ENCODE results near the gene TFIP11. TPM values are rescaled to one million over a fixed set of nuclear protein-coding genes. Genes with fewer than 3 reads are reported as not detected.

The TFIP11 gene
- total and polyA plus RNA-seq, 7 experiments from 2014 or later = 25.8 to 107 (median 67.9) TPM

- no peak for ATAC-seq
- Mint-ChIP-seq H3K9me3 (no peaks in the 10 kb centered on the region), H3K27ac (no peak overlapping the region), H3K4me3 (no peak overlapping the region), H3K36me3 (peaks cover 4 to 49% (median 21%) of the 10 kb centered on the region in 5 donors), H3K4me1 (peaks cover 0 to 4% (median 0%) of the 10 kb centered on the region in 7 donors), H3K27me3 (no peaks in the 10 kb centered on the region)
- Histone ChIP-seq H3K27me3 (ENCODE audit: control insufficient read depth in 2 of 2, insufficient read depth in 2 of 2, low read length in 2 of 2) (no peaks in the 10 kb centered on the region), H3K9me3 (ENCODE audit: control insufficient read depth in 2 of 3, low read length in 3 of 3) (no peaks in the 10 kb centered on the region), H3K4me1 (ENCODE audit: control insufficient read depth in 2 of 2, insufficient read depth in 2 of 2, low read length in 2 of 2) (no peaks in the 10 kb centered on the region), H3K27ac (ENCODE audit: low read depth, low read length) (no peak overlapping the region), H3K4me3 (ENCODE audit: low read length) (no peak overlapping the region), H3K36me3 (ENCODE audit: control insufficient read depth in 2 of 3, insufficient read depth in 3 of 3, low read length in 3 of 3) (peaks cover 3 to 56% (median 23%) of the 10 kb centered on the region in 3 experiments)
- no peak for DNase-seq
- intact Hi-C loops (cut with micrococcal nuclease) = no loop called here
- ChIA-PET POLR2A (no interaction called here), CTCF (interaction anchor here (0.5 kb wide), 1 partner anchor 116 kb away, joined by 3 read pairs; no protein-coding TSS in a partner anchor)
These were observed 14.9 kb upstream of the TFIP11 start for GRCh38 chr22:26527167-26527566.

GRCh38 chr22:26525946-26526564 lies 13.8 kb upstream of the TFIP11 start:
- Histone ChIP-seq H3K27me3 (ENCODE audit: control insufficient read depth in 2 of 2, insufficient read depth in 2 of 2, low read length in 2 of 2) (no peaks in the 10 kb centered on the region), H3K27ac (ENCODE audit: low read depth, low read length) (no peak overlapping the region), H3K4me3 (ENCODE audit: low read length) (no peak overlapping the region), H3K9me3 (ENCODE audit: control insufficient read depth in 2 of 3, low read length in 3 of 3) (no peaks in the 10 kb centered on the region), H3K36me3 (ENCODE audit: control insufficient read depth in 2 of 3, insufficient read depth in 3 of 3, low read length in 3 of 3) (peaks cover 3 to 45% (median 23%) of the 10 kb centered on the region in 3 experiments), H3K4me1 (ENCODE audit: control insufficient read depth in 2 of 2, insufficient read depth in 2 of 2, low read length in 2 of 2) (no peaks in the 10 kb centered on the region)
- intact Hi-C loops (cut with micrococcal nuclease) = no loop called here
- CTCF ChIA-PET = no interaction called here
- peaks cover 0 to 4% (median 0%) of the 10 kb centered on the region in 7 donors for H3K4me1 Mint-ChIP-seq
- H3K27me3 Mint-ChIP-seq = no peaks in the 10 kb centered on the region
- H3K9me3 Mint-ChIP-seq = no peaks in the 10 kb centered on the region
- H3K27ac Mint-ChIP-seq = peak overlapping the region in 1 of 9 donors; percentile 51
- ATAC-seq (no peak), DNase-seq (no peak)
- H3K36me3 Mint-ChIP-seq = peaks cover 2 to 40% (median 19%) of the 10 kb centered on the region in 5 donors
- H3K4me3 Mint-ChIP-seq = no peak overlapping the region
- POLR2A ChIA-PET = no interaction called here

GRCh38 chr22:26524870-26525269 lies 12.6 kb upstream of the TFIP11 start:
- H3K9me3 ChIP-seq (ENCODE audit: control insufficient read depth in 2 of 3, low read length in 3 of 3) = no peaks in the 10 kb centered on the region
- H3K36me3 ChIP-seq (ENCODE audit: control insufficient read depth in 2 of 3, insufficient read depth in 3 of 3, low read length in 3 of 3) = peaks cover 3 to 35% (median 23%) of the 10 kb centered on the region in 3 experiments
- no peak overlapping the region for H3K4me3 ChIP-seq (ENCODE audit: low read length)
- ChIA-PET POLR2A (no interaction called here), CTCF (no interaction called here)
- no peak overlapping the region for H3K4me3 Mint-ChIP-seq
- H3K27ac Mint-ChIP-seq = no peak overlapping the region
- no peak overlapping the region for H3K27ac ChIP-seq (ENCODE audit: low read depth, low read length)
- H3K36me3 Mint-ChIP-seq = peaks cover 0 to 34% (median 12%) of the 10 kb centered on the region in 5 donors
- peaks cover 0 to 4% (median 0%) of the 10 kb centered on the region in 7 donors for H3K4me1 Mint-ChIP-seq
- H3K27me3 ChIP-seq (ENCODE audit: control insufficient read depth in 2 of 2, insufficient read depth in 2 of 2, low read length in 2 of 2) = no peaks in the 10 kb centered on the region
- intact Hi-C loops (cut with micrococcal nuclease) = no loop called here
- no peak for ATAC-seq
- no peak for DNase-seq
- no peaks in the 10 kb centered on the region for H3K27me3 Mint-ChIP-seq
- no peaks in the 10 kb centered on the region for H3K9me3 Mint-ChIP-seq
- no peaks in the 10 kb centered on the region for H3K4me1 ChIP-seq (ENCODE audit: control insufficient read depth in 2 of 2, insufficient read depth in 2 of 2, low read length in 2 of 2)

- Mint-ChIP-seq H3K9me3 (no peaks in the 10 kb centered on the region), H3K4me3 (no peak overlapping the region), H3K4me1 (peaks cover 0 to 1% (median 0%) of the 10 kb centered on the region in 7 donors), H3K27me3 (no peaks in the 10 kb centered on the region), H3K27ac (no peak overlapping the region), H3K36me3 (peaks cover 0 to 23% (median 10%) of the 10 kb centered on the region in 5 donors)
- Histone ChIP-seq H3K4me3 (ENCODE audit: low read length) (no peak overlapping the region), H3K9me3 (ENCODE audit: control insufficient read depth in 2 of 3, low read length in 3 of 3) (no peaks in the 10 kb centered on the region), H3K36me3 (ENCODE audit: control insufficient read depth in 2 of 3, insufficient read depth in 3 of 3, low read length in 3 of 3) (peaks cover 0 to 25% (median 17%) of the 10 kb centered on the region in 3 experiments), H3K4me1 (ENCODE audit: control insufficient read depth in 2 of 2, insufficient read depth in 2 of 2, low read length in 2 of 2) (no peaks in the 10 kb centered on the region), H3K27ac (ENCODE audit: low read depth, low read length) (no peak overlapping the region), H3K27me3 (ENCODE audit: control insufficient read depth in 2 of 2, insufficient read depth in 2 of 2, low read length in 2 of 2) (no peaks in the 10 kb centered on the region)
- POLR2A ChIA-PET = interaction anchor here (0.9 to 2.0 kb wide), 2 partner anchors 10 to 44 kb away, joined by 3 to 8 read pairs; partner anchors contain the start of gene TFIP11
- CTCF ChIA-PET = no interaction called here
- DNase-seq (no peak), ATAC-seq (no peak)
- intact Hi-C loops (cut with micrococcal nuclease) = no loop called here
These were observed 10.3 kb upstream of the TFIP11 start for GRCh38 chr22:26522592-26522991.

GRCh38 chr22:26522012-26522411 lies 9.7 kb upstream of the TFIP11 start:
- peaks cover 0 to 19% (median 7%) of the 10 kb centered on the region in 5 donors for H3K36me3 Mint-ChIP-seq

GRCh38 chr22:26517429-26517828 lies 5.2 kb upstream of the TFIP11 start:
- Histone ChIP-seq H3K9me3 (ENCODE audit: control insufficient read depth in 2 of 3, low read length in 3 of 3) (no peaks in the 10 kb centered on the region), H3K36me3 (ENCODE audit: control insufficient read depth in 2 of 3, insufficient read depth in 3 of 3, low read length in 3 of 3) (peaks cover 0 to 1% (median 0%) of the 10 kb centered on the region in 3 experiments), H3K4me1 (ENCODE audit: control insufficient read depth in 2 of 2, insufficient read depth in 2 of 2, low read length in 2 of 2) (peaks cover 0 to 8% of the 10 kb centered on the region in 2 donors), H3K27me3 (ENCODE audit: control insufficient read depth in 2 of 2, insufficient read depth in 2 of 2, low read length in 2 of 2) (no peaks in the 10 kb centered on the region), H3K27ac (ENCODE audit: low read depth, low read length) (no peak overlapping the region), H3K4me3 (ENCODE audit: low read length) (no peak overlapping the region)
- peaks cover 9 to 19% (median 19%) of the 10 kb centered on the region in 7 donors for H3K4me1 Mint-ChIP-seq
- ChIA-PET POLR2A (no interaction called here), CTCF (no interaction called here)
- no peaks in the 10 kb centered on the region for H3K27me3 Mint-ChIP-seq
- no peak overlapping the region for H3K4me3 Mint-ChIP-seq
- intact Hi-C loops (cut with micrococcal nuclease) = loop anchor here in 1 of 2 donors (10.0 kb wide), 1 partner anchor 93 kb away; the partner anchor contains the start of gene ASPHD2
- H3K36me3 Mint-ChIP-seq = no peaks in the 10 kb centered on the region
- H3K9me3 Mint-ChIP-seq = no peaks in the 10 kb centered on the region
- no peak overlapping the region for H3K27ac Mint-ChIP-seq
- DNase-seq = no peak
- no peak for ATAC-seq

More at GRCh38 chr22:26522012-26522411, 9.7 kb upstream of the TFIP11 start:
- ChIA-PET POLR2A (interaction anchor here (0.8 to 2.0 kb wide), 3 partner anchors 10 to 43 kb away, joined by 3 to 8 read pairs (median 3); partner anchors contain the start of genes HPS4 and TFIP11), CTCF (no interaction called here)
- intact Hi-C loops (cut with micrococcal nuclease) = no loop called here
- Histone ChIP-seq H3K4me3 (ENCODE audit: low read length) (no peak overlapping the region), H3K9me3 (ENCODE audit: control insufficient read depth in 2 of 3, low read length in 3 of 3) (no peaks in the 10 kb centered on the region), H3K4me1 (ENCODE audit: control insufficient read depth in 2 of 2, insufficient read depth in 2 of 2, low read length in 2 of 2) (no peaks in the 10 kb centered on the region), H3K27me3 (ENCODE audit: control insufficient read depth in 2 of 2, insufficient read depth in 2 of 2, low read length in 2 of 2) (no peaks in the 10 kb centered on the region), H3K27ac (ENCODE audit: low read depth, low read length) (no peak overlapping the region), H3K36me3 (ENCODE audit: control insufficient read depth in 2 of 3, insufficient read depth in 3 of 3, low read length in 3 of 3) (peaks cover 0 to 19% (median 17%) of the 10 kb centered on the region in 3 experiments)
- Mint-ChIP-seq H3K9me3 (no peaks in the 10 kb centered on the region), H3K4me1 (no peaks in the 10 kb centered on the region), H3K4me3 (no peak overlapping the region), H3K27me3 (no peaks in the 10 kb centered on the region), H3K27ac (no peak overlapping the region)
- ATAC-seq = no peak
- no peak for DNase-seq

Data from naive thymus-derived CD4-positive, alpha-beta T cell (primary cell).